MM.1S (cell line): ENCODE results near the gene BBS10.

Experiments
- DNase-seq: peaks from one replicate; pipeline ENCODE4 v3.0.0-alpha.2; 2015
- H2AFZ ChIP-seq: fragments of 300-600 bp; sonication (generic); 2 replicates; pipeline ENCODE4 v1.6.0; 2016; ENCODE audit warnings: antibody characterized with exemption, low read length
- H3F3A ChIP-seq: fragments of 300-600 bp; sonication (generic); 2 replicates; pipeline ENCODE4 v1.6.1; 2016; ENCODE audit warnings: mild to moderate bottlenecking, antibody characterized with exemption, low read length, moderate library complexity, mixed read lengths; ENCODE audit not compliant: insufficient read depth
- H3K27ac ChIP-seq: fragments of 300-600 bp; sonication (generic); 2 replicates; pipeline ENCODE4 v1.5.1; 2016; ENCODE audit warnings: mild to moderate bottlenecking, low read length
- H3K27me3 ChIP-seq: fragments of 300-600 bp; sonication (generic); replicated peaks from 2 replicates; pipeline ENCODE4 v1.6.0; 2016; ENCODE audit warnings: low read length; ENCODE audit not compliant: insufficient read depth
- H3K36me3 ChIP-seq: fragments of 300-600 bp; sonication (generic); replicated peaks from 2 replicates; pipeline ENCODE4 v1.6.1; 2016; ENCODE audit warnings: mild to moderate bottlenecking, low read length, mixed read lengths; ENCODE audit not compliant: insufficient read depth
- H3K4me1 ChIP-seq: fragments of 300-600 bp; sonication (generic); 2 replicates; pipeline ENCODE4 v1.6.1; 2016; ENCODE audit warnings: low read length, mixed read lengths
- H3K4me2 ChIP-seq: fragments of 300-600 bp; sonication (generic); 2 replicates; pipeline ENCODE4 v1.6.0; 2016; ENCODE audit warnings: low read depth, low read length
- H3K4me3 ChIP-seq: fragments of 300-600 bp; sonication (generic); 2 replicates; pipeline ENCODE4 v1.5.1; 2016; ENCODE audit warnings: low read length, mixed read lengths
- H3K79me2 ChIP-seq: fragments of 300-600 bp; sonication (generic); 2 replicates; pipeline ENCODE4 v1.6.1; 2016; ENCODE audit warnings: mixed run types, low read length, mixed read lengths
- H3K9ac ChIP-seq: fragments of 300-600 bp; sonication (generic); 2 replicates; pipeline ENCODE4 v1.6.1; 2016; ENCODE audit warnings: low read length, mixed read lengths
- H3K9me2 ChIP-seq: fragments of 300-600 bp; sonication (generic); replicated peaks from 2 replicates; pipeline ENCODE4 v1.6.1; 2016; ENCODE audit warnings: mild to moderate bottlenecking, low read length, mixed read lengths; ENCODE audit not compliant: insufficient read depth
- H3K9me3 ChIP-seq: fragments of 300-600 bp; sonication (generic); replicated peaks from 2 replicates; pipeline ENCODE4 v1.6.1; 2016; ENCODE audit warnings: mild to moderate bottlenecking, low read length, mixed read lengths; ENCODE audit not compliant: insufficient read depth
- H4K20me1 ChIP-seq: fragments of 300-600 bp; sonication (generic); 2 replicates; pipeline ENCODE4 v1.6.1; 2016; ENCODE audit warnings: mild to moderate bottlenecking, low read length, moderate library complexity, mixed read lengths; ENCODE audit not compliant: insufficient read depth
- CTCF ChIP-seq: fragments of 300-600 bp; sonication (generic); IDR thresholded peaks from 2 replicates; pipeline ENCODE4 v1.5.1; 2016; ENCODE audit warnings: antibody characterized with exemption, low read length, mixed read lengths
- EZH2 ChIP-seq: fragments of 300-600 bp; sonication (generic); optimal IDR thresholded peaks from 2 replicates; pipeline ENCODE3; 2017; ENCODE audit warnings: low read depth, mild to moderate bottlenecking, antibody characterized with exemption, low read length, mixed read lengths
- EZH2phosphoT487 ChIP-seq: fragments of 300-600 bp; sonication (generic); IDR thresholded peaks from 2 replicates; pipeline ENCODE4 v1.6.1; 2018; ENCODE audit warnings: antibody characterized with exemption, low read length

Gene BBS10

GRCh38 chr12:76345569-76345968 is 2.6 kb downstream of the BBS10 start:
- Histone ChIP-seq H3K4me1 (peaks cover 12% of the 10 kb centered on the region; the same call in 1 of the 2 replicates), H3K27ac (no peak overlapping the region), H3K27me3 (no peaks in the 10 kb centered on the region), H2AFZ (no peak overlapping the region), H3K79me2 (peaks cover 12% of the 10 kb centered on the region), H4K20me1 (no peaks in the 10 kb centered on the region), H3K4me2 (no peak overlapping the region), H3K36me3 (no peaks in the 10 kb centered on the region), H3K4me3 (no peak overlapping the region), H3F3A (peaks cover 10% of the 10 kb centered on the region), H3K9me3 (no peaks in the 10 kb centered on the region), H3K9me2 (no peaks in the 10 kb centered on the region), H3K9ac (no peak overlapping the region)
- no peak for DNase-seq
- TF ChIP-seq EZH2 (no peak), CTCF (no peak), EZH2phosphoT487 (no peak)

GRCh38 chr12:76341436-76342030 is 6.7 kb downstream of the BBS10 start:
- H3K9me2 ChIP-seq: no peaks in the 10 kb centered on the region
- no peaks in the 10 kb centered on the region for H4K20me1 ChIP-seq
- no peaks in the 10 kb centered on the region for H3K9me3 ChIP-seq
- no peaks in the 10 kb centered on the region for H3K27me3 ChIP-seq
- no peak for DNase-seq
- H3K79me2 ChIP-seq: no peaks in the 10 kb centered on the region
- no peak overlapping the region for H3K27ac ChIP-seq
- no peaks in the 10 kb centered on the region for H3K36me3 ChIP-seq
- no peak overlapping the region for H3K4me3 ChIP-seq
- H2AFZ ChIP-seq: no peak overlapping the region
- TF ChIP-seq EZH2phosphoT487: no peak
- TF ChIP-seq EZH2: no peak
- no peak for TF ChIP-seq CTCF
- no peak overlapping the region for H3K9ac ChIP-seq
- no peaks in the 10 kb centered on the region for H3K4me1 ChIP-seq
- no peak overlapping the region for H3K4me2 ChIP-seq
- no peaks in the 10 kb centered on the region for H3F3A ChIP-seq

- H3K27ac ChIP-seq: no peak overlapping the region
- no peak overlapping the region for H3K4me2 ChIP-seq
- no peaks in the 10 kb centered on the region for H3K27me3 ChIP-seq
Measured at GRCh38 chr12:76340680-76341435, 7.4 kb downstream of the BBS10 start.

More at GRCh38 chr12:76340680-76341435, 7.4 kb downstream of the BBS10 start:
- H3K4me3 ChIP-seq: no peak overlapping the region
- no peak for TF ChIP-seq CTCF
- TF ChIP-seq EZH2phosphoT487: no peak
- no peak for TF ChIP-seq EZH2
- no peaks in the 10 kb centered on the region for H3K79me2 ChIP-seq
- no peaks in the 10 kb centered on the region for H3F3A ChIP-seq
- H3K36me3 ChIP-seq: no peaks in the 10 kb centered on the region
- no peaks in the 10 kb centered on the region for H3K9me2 ChIP-seq
- H3K4me1 ChIP-seq: no peaks in the 10 kb centered on the region
- H3K9me3 ChIP-seq: no peaks in the 10 kb centered on the region
- H3K9ac ChIP-seq: no peak overlapping the region
- H4K20me1 ChIP-seq: no peaks in the 10 kb centered on the region
- DNase-seq: no peak
- H2AFZ ChIP-seq: no peak overlapping the region
